Activated CD4-positive, alpha-beta T cell treated with anti-CD3 and anti-CD28 coated beads for 4 hours (primary cell): ENCODE measurements around the gene IL2RG.

Experiments used
- DNase-seq, 2 donors: peaks; one replicate each; pipeline ENCODE4 v3.0.0-alpha.2; 2020

The IL2RG gene

DNA sequence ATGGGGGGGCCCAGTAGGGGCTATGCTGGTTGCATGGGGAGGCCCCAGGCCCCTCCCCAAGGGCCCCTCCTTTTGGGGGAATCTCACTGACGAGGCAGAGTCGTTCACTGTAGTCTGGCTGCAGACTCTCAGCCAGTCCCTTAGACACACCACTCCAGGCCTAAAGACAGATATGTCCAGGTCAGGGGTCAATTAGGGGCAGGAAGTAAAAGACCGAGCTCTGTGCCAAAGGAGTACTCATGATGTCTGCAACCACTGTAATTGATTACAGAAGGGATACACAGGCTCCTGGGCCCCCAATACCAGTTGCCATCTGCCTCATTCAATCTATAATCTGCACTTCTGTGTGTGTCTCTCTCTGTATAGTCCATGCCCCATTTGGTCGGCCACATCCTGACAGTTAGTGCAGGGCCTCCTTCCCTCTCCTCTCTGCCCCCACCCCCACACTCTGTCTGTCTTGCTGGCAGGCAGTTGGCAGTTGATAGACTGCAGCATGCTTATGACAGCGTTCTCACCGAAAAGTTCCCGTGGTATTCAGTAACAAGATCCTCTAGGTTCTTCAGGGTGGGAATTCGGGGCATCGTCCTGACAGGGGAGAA, 3.5 kb downstream of the IL2RG start:
- no peak for DNase-seq

- no peak for DNase-seq
Observed at GRCh38 chrX:71107245-71107644, 4.1 kb downstream of the IL2RG start.

GRCh38 chrX:71106427-71106826, 5.0 kb downstream of the IL2RG start, which contains the start of gene CXorf65:
Gene CXorf65, minus strand, starts transcription at chrX:71106740. Its CDS starts 184 bp downstream, at chrX:71106556.
- peak in 1 of 2 donors; percentile 38 for DNase-seq

DNA sequence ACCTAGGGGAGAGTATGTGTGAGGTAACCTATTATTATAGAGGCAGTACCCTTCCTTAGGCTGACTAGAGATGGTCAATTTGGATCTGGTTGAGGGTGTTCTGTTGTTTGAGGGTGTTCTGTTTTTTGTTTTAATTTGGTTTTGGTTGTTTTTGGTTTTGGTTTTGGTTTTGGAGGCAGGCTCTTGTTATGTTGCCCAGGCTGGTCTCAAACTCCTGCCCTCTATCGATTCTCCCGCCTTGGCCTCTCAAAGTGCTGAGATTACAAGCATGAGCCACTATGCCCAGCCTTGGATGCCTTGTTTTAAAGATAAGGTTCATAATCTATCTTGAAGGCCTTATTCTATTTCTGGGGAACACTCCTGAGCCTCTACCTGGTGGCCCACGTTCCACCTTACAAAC, 5.7 kb downstream of the IL2RG start:
- DNase-seq: no peak

- DNase-seq: peak; percentile 57 to 58
Observed at GRCh38 chrX:71103110-71103983, 8.0 kb downstream of the IL2RG start.

GRCh38 chrX:71102292-71102691, 9.1 kb downstream of the IL2RG start:
- no peak for DNase-seq

GRCh38 chrX:71100581-71101505, 10.5 kb downstream of the IL2RG start:
- DNase-seq: no peak

GRCh38 chrX:71099736-71100135, 11.6 kb downstream of the IL2RG start:
- no peak for DNase-seq

GRCh38 chrX:71098951-71099506, 12.3 kb downstream of the IL2RG start:
- no peak for DNase-seq

DNA sequence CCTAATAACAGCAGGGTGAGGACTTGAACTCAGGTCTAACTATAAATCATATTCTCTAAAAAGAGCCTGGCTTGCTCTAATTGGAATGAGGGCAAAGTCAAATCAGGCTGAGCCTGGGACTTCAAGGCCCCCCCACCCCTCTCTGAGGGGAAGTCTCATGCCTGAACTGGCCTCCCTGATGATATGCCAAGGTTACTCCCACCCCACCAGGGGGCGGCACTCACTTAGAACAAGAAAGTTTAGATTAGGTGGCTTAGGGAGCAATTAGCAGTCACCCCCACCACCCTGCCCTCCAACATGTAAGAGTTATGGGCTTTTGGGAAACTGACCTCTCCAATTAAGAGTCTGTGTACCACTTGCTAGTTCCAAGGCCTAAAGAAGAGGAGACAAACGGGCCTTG, 13.1 kb downstream of the IL2RG start:
- DNase-seq: peak; percentile 79 to 87

- no peak for DNase-seq
Observed at GRCh38 chrX:71096760-71097032, 14.7 kb downstream of the IL2RG start.

DNA sequence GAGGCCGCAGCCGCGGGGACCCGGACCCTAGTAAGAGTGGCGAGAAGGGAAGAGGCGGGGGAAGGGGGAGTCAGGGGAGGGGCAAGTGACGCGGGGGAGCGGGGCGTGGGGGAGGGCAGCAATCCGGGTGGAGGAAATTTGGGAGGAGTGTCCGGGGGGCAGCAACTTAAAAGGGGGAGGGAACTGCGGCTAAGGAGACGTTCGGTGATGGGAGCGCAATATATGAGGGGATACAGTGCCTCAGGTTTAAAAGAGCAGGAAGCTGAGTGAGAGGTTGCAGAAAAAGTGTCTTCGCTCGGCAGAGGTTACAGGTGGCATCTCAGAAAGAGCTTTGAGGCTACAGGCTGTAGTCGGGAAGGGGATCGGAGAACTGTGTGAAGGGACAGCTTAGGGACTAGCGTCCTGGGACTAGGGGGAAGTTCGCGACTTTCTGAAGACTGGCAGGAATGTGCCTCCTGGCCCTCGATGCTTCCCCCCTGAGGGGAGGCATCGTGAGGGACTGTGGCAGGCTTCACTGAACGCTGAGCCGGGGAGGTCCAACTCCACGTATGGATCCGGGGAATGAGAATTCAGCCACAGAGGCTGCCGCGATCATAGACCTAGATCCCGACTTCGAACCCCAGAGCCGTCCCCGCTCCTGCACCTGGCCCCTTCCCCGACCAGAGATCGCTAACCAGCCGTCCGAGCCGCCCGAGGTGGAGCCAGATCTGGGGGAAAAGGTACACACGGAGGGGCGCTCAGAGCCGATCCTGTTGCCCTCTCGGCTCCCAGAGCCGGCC, 15.2 kb downstream of the IL2RG start:
- no peak for DNase-seq

DNA sequence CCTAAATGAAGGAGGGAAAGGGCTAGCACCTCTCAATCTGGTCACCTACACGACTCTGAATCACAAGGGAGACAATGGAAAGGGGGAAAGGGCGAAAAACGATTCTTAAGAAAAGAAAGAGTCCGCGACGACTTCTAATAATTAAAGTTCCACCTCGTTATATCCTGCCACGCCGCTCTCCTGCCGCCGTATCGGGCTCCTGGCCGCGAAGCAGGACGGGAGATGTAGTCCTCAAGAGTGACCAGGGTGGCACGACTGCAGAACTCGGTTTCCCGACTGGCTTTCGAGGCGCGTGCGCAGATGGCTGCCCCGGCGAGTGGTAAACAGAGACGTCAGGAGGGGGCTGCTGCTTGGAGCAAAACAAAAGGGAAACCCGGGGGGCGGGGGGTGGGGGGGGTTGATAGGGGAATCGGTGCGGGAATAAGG, 15.8 kb downstream of the IL2RG start, which contains the start of gene FOXO4:
Gene FOXO4 (plus strand): TSS at position 297 of the 426 bp plus-strand sequence. CDS start 678 bp downstream, outside the sequence.
- peak; percentile 84 to 85 for DNase-seq

DNA sequence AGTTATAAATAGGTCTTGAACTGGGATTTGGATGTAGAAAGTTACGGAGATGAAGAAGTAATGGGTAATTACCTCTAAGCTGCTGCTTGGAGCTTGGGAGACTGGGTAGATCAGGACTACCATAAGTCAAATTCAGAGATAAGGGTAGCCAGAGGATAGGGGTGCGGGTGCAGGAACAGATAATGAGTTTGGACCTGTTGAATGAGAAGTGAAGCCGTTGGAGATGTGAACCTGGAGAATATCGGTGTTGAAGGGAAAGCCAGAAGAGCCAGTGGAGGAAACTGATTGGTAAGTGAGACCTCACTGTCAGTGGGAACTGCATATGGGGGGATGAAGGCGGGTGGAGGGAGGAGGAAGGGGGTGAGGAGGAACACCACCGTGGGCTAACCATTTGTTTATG, 16.3 kb downstream of the IL2RG start:
- DNase-seq: no peak

- no peak for DNase-seq
Observed at GRCh38 chrX:71091263-71091662, 20.1 kb downstream of the IL2RG start.

DNA sequence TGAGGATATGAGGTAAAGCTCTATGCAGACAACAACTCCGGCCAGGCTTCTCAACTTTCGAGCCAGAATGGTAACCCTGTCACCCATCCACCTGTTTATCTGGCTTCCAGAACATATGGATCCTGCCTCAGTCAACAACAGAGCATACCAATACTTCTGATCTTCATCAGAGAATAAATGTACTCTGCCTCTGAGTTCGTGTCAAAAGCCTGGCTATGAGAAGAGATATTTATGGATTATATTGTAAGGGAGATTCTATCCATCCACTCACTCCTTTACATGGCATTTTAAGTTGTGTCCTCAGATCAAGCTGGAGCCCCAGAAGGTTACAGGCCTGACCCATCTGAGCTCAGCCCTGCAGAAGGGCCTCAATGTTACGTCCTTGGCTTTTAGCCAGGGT, 25.5 kb downstream of the IL2RG start:
- DNase-seq: no peak

GRCh38 chrX:71082822-71083221, 28.6 kb downstream of the IL2RG start:
- no peak for DNase-seq

GRCh38 chrX:71082124-71082647, 29.2 kb downstream of the IL2RG start:
- no peak for DNase-seq

- DNase-seq: no peak
Observed at GRCh38 chrX:71081330-71082123, 29.9 kb downstream of the IL2RG start.

DNA sequence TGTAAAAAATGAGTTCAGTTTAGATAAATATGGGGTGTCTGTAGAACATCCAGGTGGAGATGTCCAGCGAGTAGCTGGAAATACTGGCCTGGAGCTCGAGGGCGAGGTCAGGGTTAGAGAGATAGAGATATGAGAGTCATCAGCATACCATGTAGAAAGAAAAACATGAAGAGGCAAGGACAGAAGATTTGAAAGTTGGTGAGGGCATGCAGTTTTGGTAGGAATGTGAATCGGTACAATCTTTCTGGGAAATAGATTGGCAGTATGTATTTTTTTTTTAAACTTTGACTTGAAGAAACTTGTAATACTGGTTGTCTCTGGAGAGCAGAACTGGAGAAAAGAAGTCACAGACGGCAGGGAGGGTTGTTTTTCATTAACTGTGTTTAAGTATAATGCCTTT, 40.8 kb downstream of the IL2RG start:
- DNase-seq: no peak
